Measurements from ENCODE around the gene SNORC.
"Not testable (repeated sequence)": the region's sequence is repeated elsewhere in the genome, so short reads cannot be mapped to it uniquely, and the experiment has no call there.

SNORC gene

GRCh38 chr2:232900811-232901735, 31.0 kb downstream of the SNORC start:
- no peaks in the 10 kb centered on the region for H4K20me1 ChIP-seq (ENCODE audit: low read depth, low read length)
- no peak overlapping the region for H2AFZ ChIP-seq (ENCODE audit: low read depth, low read length, severe bottlenecking)
- no peaks in the 10 kb centered on the region for H3K36me3 ChIP-seq (ENCODE audit: low read length)
- no peaks in the 10 kb centered on the region for H3K27me3 ChIP-seq (ENCODE audit: low read length)
- no peak overlapping the region for H3K9ac ChIP-seq (ENCODE audit: low read length)
- H3K4me2 ChIP-seq (ENCODE audit: low read depth, low read length, poor library complexity, severe bottlenecking): no peak overlapping the region
- no peak overlapping the region for H3K4me3 ChIP-seq (ENCODE audit: insufficient read depth, low read length, poor library complexity, severe bottlenecking)
- H3K79me2 ChIP-seq (ENCODE audit: insufficient read depth, low read length): no peaks in the 10 kb centered on the region
- no peak for TF ChIP-seq CTCF (IDR thresholded peaks at IDR 0.05; ENCODE audit: insufficient read depth, low read length, poor library complexity, severe bottlenecking)
- no peak for TF ChIP-seq EZH2phosphoT487 (conservative IDR thresholded peaks at IDR 0.05; ENCODE audit: low read length)
- no peaks in the 10 kb centered on the region for H3K9me2 ChIP-seq (replicated peaks; ENCODE audit: insufficient read depth, low read length)
- no peaks in the 10 kb centered on the region for H3F3A ChIP-seq (ENCODE audit: insufficient read depth)
- no peak overlapping the region for H3K27ac ChIP-seq (ENCODE audit: low read depth, low read length)
- H3K9me3 ChIP-seq (ENCODE audit: insufficient read depth, low read length): no peaks in the 10 kb centered on the region

DNA sequence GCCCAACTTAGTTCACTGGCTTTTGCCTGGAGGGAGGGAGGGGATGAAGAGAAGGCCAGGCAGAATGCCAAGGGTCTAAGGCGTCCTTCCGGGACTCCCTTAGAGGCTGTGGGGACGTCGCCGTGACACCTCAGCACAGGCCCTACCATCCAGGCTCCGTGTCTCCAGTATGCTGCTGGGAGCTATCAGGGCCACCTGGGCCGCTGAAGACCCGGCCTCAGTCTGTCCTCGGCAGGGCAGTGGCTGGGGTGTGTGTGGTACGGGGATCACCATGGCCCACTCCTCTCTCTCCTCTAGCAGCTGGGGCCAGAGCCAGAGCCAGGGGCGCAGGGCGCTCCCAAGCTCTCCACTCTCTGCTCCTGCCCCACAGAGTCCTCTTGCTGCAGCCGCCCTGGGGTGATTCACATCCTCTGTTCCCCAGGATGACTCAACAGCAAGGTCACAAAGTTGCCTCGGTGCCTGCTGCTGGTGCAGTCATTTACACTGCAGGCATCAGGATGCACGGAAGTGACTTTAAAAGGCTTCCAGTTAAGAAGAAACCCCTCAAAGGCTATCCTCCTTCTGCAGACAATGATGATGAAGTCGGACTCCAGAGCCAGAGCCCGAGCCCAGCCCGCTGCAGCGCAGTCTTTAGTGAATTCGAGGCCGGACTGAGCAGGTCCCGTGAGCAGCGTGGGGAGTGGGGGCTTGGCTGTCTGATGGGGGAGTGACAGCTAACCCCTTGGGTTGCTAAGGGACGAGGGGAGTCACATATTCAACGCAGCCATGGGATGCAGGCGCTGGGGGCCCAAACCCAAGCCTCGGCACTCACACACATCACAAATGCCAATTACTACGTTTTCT, 31.9 kb downstream of the SNORC start:
- no peak overlapping the region for H2AFZ ChIP-seq (ENCODE audit: low read depth, low read length, severe bottlenecking)
- no peak overlapping the region for H3K4me2 ChIP-seq (ENCODE audit: low read depth, low read length, poor library complexity, severe bottlenecking)
- H3K27ac ChIP-seq (ENCODE audit: low read depth, low read length): no peak overlapping the region

GRCh38 chr2:232903989-232904388, 33.9 kb downstream of the SNORC start:
- Histone ChIP-seq H3K4me3 (ENCODE audit: insufficient read depth, low read length, poor library complexity, severe bottlenecking) (no peak overlapping the region), H2AFZ (ENCODE audit: low read depth, low read length, severe bottlenecking) (no peak overlapping the region), H3K4me2 (ENCODE audit: low read depth, low read length, poor library complexity, severe bottlenecking) (no peak overlapping the region), H3K9me2 (replicated peaks; ENCODE audit: insufficient read depth, low read length) (no peaks in the 10 kb centered on the region), H3K27me3 (ENCODE audit: low read length) (no peaks in the 10 kb centered on the region), H3K9ac (ENCODE audit: low read length) (no peak overlapping the region), H3K36me3 (ENCODE audit: low read length) (no peaks in the 10 kb centered on the region), H3K79me2 (ENCODE audit: insufficient read depth, low read length) (no peaks in the 10 kb centered on the region), H3K9me3 (ENCODE audit: insufficient read depth, low read length) (no peaks in the 10 kb centered on the region), H3K27ac (ENCODE audit: low read depth, low read length) (no peak overlapping the region), H3F3A (ENCODE audit: insufficient read depth) (no peaks in the 10 kb centered on the region), H4K20me1 (ENCODE audit: low read depth, low read length) (no peaks in the 10 kb centered on the region)
- TF ChIP-seq EZH2phosphoT487 (conservative IDR thresholded peaks at IDR 0.05; ENCODE audit: low read length) (no peak), CTCF (IDR thresholded peaks at IDR 0.05; ENCODE audit: insufficient read depth, low read length, poor library complexity, severe bottlenecking) (no peak)

More for the DNA sequence above, 31.9 kb downstream of the SNORC start:
- no peaks in the 10 kb centered on the region for H3K9me3 ChIP-seq (ENCODE audit: insufficient read depth, low read length)
- no peaks in the 10 kb centered on the region for H3K9me2 ChIP-seq (replicated peaks; ENCODE audit: insufficient read depth, low read length)
- TF ChIP-seq CTCF (IDR thresholded peaks at IDR 0.05; ENCODE audit: insufficient read depth, low read length, poor library complexity, severe bottlenecking): no peak
- TF ChIP-seq EZH2phosphoT487 (conservative IDR thresholded peaks at IDR 0.05; ENCODE audit: low read length): no peak
- H3K27me3 ChIP-seq (ENCODE audit: low read length): no peaks in the 10 kb centered on the region
- H3K36me3 ChIP-seq (ENCODE audit: low read length): no peaks in the 10 kb centered on the region
- no peak overlapping the region for H3K9ac ChIP-seq (ENCODE audit: low read length)
- H3K4me3 ChIP-seq (ENCODE audit: insufficient read depth, low read length, poor library complexity, severe bottlenecking): no peak overlapping the region
- H3F3A ChIP-seq (ENCODE audit: insufficient read depth): no peaks in the 10 kb centered on the region
- no peaks in the 10 kb centered on the region for H3K79me2 ChIP-seq (ENCODE audit: insufficient read depth, low read length)
- H4K20me1 ChIP-seq (ENCODE audit: low read depth, low read length): no peaks in the 10 kb centered on the region

DNA sequence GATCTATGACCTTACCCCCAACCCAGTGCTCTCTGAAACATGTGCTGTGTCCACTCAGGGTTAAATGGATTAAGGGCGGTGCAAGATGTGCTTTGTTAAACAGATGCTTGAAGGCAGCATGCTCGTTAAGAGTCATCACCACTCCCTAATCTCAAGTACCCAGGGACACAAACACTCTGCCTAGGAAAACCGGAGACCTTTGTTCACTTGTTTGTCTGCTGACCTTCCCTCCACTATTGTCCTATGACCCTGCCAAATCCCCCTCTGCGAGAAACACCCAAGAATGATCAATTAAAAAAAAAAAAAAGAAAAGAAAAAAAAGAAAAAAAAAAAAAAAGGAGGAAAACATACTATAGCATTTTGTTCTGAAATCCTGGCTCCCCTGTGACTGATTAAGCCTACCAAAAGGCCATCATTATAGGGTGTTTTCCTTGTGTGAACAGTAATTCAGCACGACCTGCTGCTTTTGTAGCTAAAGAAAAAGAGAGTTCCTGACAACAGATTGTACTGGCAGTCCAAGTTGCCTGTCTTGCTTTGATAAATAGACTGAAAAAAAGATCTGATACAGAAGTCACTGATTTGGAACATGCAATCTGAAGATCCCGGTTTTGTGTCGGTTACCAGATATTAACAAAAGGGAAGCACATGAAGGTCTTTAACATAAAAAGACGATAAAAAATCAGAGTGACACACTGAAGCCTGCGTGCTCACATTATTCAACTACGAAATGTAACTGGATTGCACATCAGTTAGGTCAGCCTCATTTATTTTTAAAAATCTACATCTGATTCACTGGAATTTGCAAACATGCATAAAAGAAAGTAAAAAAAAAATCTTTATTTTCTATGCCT, 37.0 kb downstream of the SNORC start:
- H3K4me2 ChIP-seq (ENCODE audit: low read depth, low read length, poor library complexity, severe bottlenecking); H3K4me3 ChIP-seq (ENCODE audit: insufficient read depth, low read length, poor library complexity, severe bottlenecking); H2AFZ ChIP-seq (ENCODE audit: low read depth, low read length, severe bottlenecking); H3K79me2 ChIP-seq (ENCODE audit: insufficient read depth, low read length); H3K27ac ChIP-seq (ENCODE audit: low read depth, low read length); H3K9ac ChIP-seq (ENCODE audit: low read length); H3K27me3 ChIP-seq (ENCODE audit: low read length); H3K9me3 ChIP-seq (ENCODE audit: insufficient read depth, low read length); H3K36me3 ChIP-seq (ENCODE audit: low read length); H3K9me2 ChIP-seq (replicated peaks; ENCODE audit: insufficient read depth, low read length); H4K20me1 ChIP-seq (ENCODE audit: low read depth, low read length); H3F3A ChIP-seq (ENCODE audit: insufficient read depth): not testable (repeated sequence)

DNA sequence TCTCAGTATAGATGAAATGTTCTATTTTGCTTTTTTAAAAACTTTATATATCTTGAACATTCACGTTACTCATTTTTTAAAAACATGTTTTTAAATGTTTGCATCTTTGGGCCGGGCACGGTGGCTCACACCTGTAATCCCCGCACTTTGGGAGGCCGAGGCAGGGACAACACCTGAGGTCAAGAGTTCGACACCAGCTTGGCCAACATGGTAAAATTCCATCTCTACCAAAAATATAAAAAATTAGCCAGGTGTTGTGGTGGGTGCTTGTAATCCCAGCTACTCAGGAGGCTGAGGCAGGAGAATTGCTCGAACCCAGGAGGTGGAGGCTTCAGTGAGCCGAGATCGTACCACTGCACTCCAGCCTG, 37.6 kb downstream of the SNORC start:
- not testable (repeated sequence) for H3F3A ChIP-seq (ENCODE audit: insufficient read depth); H3K27ac ChIP-seq (ENCODE audit: low read depth, low read length); H3K27me3 ChIP-seq (ENCODE audit: low read length); H3K9me2 ChIP-seq (replicated peaks; ENCODE audit: insufficient read depth, low read length); H2AFZ ChIP-seq (ENCODE audit: low read depth, low read length, severe bottlenecking); H3K4me2 ChIP-seq (ENCODE audit: low read depth, low read length, poor library complexity, severe bottlenecking); H3K36me3 ChIP-seq (ENCODE audit: low read length); H3K4me3 ChIP-seq (ENCODE audit: insufficient read depth, low read length, poor library complexity, severe bottlenecking); H3K79me2 ChIP-seq (ENCODE audit: insufficient read depth, low read length); H4K20me1 ChIP-seq (ENCODE audit: low read depth, low read length); H3K9ac ChIP-seq (ENCODE audit: low read length); H3K9me3 ChIP-seq (ENCODE audit: insufficient read depth, low read length)

Measured in SU-DHL-6 (cell line).